Panc1 (cell line): ENCODE data around the gene FAM184B. TPM values are rescaled to one million over a fixed set of nuclear protein-coding genes. Genes with fewer than 3 reads are reported as not detected.

Source experiments
- ATAC-seq: fragments of 200-7000 bp; cut with Tn5 transposase; 2 replicates; pipeline ENCODE4 v1.9.1; 2020; ENCODE audit warnings: mild to moderate bottlenecking, moderate library complexity
- BruUV-seq: library from RNA; stranded (reverse); fragments of 400-500 nt; replicated peaks from 2 replicates; lab custom pipeline; 2021; lab: Mats Ljungman, UMichigan
- CTCF ChIA-PET: fragments of 300-600 bp; sonication (Branson Sonifier 250); formaldehyde crosslinking; loops from one replicate; lab custom pipeline; 2022; ENCODE audit warnings: antibody characterized with exemption; lab: Charles Lee
- POLR2A ChIA-PET: fragments of 300-600 bp; sonication (Branson Sonifier 250); formaldehyde crosslinking; loops from one replicate; lab custom pipeline; 2022; ENCODE audit warnings: antibody characterized with exemption; lab: Charles Lee
- DNase-seq: peaks from one replicate; pipeline ENCODE4 v3.0.0-alpha.2; 2010; ENCODE audit warnings: low read depth, low spot score
- H3K27ac ChIP-seq: 2 replicates; pipeline ENCODE4 v1.5.1; 2011; ENCODE audit warnings: mild to moderate bottlenecking, low read length, inconsistent platforms
- H3K27me3 ChIP-seq: fragments of 200-500 bp; sonication (Bioruptor generic); 2 replicates; pipeline ENCODE4 v1.6.0; 2014; ENCODE audit warnings: low read length, inconsistent platforms; ENCODE audit not compliant: control insufficient read depth, insufficient read depth
- H3K36me3 ChIP-seq: fragments of 200-500 bp; sonication (Bioruptor generic); 2 replicates; pipeline ENCODE4 v1.5.1; 2014; ENCODE audit warnings: inconsistent platforms, mild to moderate bottlenecking, low read length, moderate library complexity; ENCODE audit not compliant: control insufficient read depth, insufficient read depth
- H3K4me1 ChIP-seq: 2 replicates; pipeline ENCODE4 v1.5.1; 2011; ENCODE audit warnings: inconsistent platforms, mild to moderate bottlenecking, low read length, moderate library complexity; ENCODE audit not compliant: control insufficient read depth, insufficient read depth
- H3K4me3 ChIP-seq, 2 experiments: 2 replicates each; pipeline ENCODE4 v1.5.1; 2011 to 2012; ENCODE audit warnings: low read depth in 2 of 2, low read length in 2 of 2, mild to moderate bottlenecking in 2 of 2, inconsistent platforms in 1 of 2, moderate library complexity in 1 of 2
- H3K9me3 ChIP-seq: fragments of 200-500 bp; sonication (Bioruptor generic); 2 replicates; pipeline ENCODE4 v1.5.1; 2014; ENCODE audit warnings: low read depth, mild to moderate bottlenecking, inconsistent platforms, low read length, moderate library complexity; ENCODE audit not compliant: control insufficient read depth, insufficient read depth
- CTCF ChIP-seq: fragments of 450-650 bp; IDR thresholded peaks from 2 replicates; pipeline ENCODE4 v1.5.1; 2017; ENCODE audit warnings: mild to moderate bottlenecking
- POLR2AphosphoS5 ChIP-seq: IDR thresholded peaks from 2 replicates; pipeline ENCODE4 v1.6.1; 2012; ENCODE audit warnings: mild to moderate bottlenecking, low read depth, low read length, moderate library complexity
- SIN3A ChIP-seq: IDR thresholded peaks from 2 replicates; pipeline ENCODE4 v1.6.1; 2012; ENCODE audit warnings: low read depth, mild to moderate bottlenecking, low read length, moderate library complexity, borderline replicate concordance; ENCODE audit not compliant: insufficient read depth
- TCF7L2 ChIP-seq: IDR thresholded peaks from 2 replicates; pipeline ENCODE4 v1.6.1; 2011; ENCODE audit warnings: mild to moderate bottlenecking, low read depth, low read length, inconsistent platforms
- in situ Hi-C: cut with HindIII; loops from 2 replicates; pipeline ENCODE4 v1.10.0; 2016; ENCODE audit warnings: low sequenced_read_pairs, low pct_unique_long_range_greater_than_20kb
- intact Hi-C: fragments of 100-400 bp; cut with micrococcal nuclease; formaldehyde crosslinking; loops from one replicate; pipeline ENCODE4 v1.10.0; 2022; ENCODE audit not compliant: unreplicated experiment
- total RNA-seq: library from RNA; stranded (reverse); gene quantifications from one replicate; pipeline ENCODE4 v1.2.1, GENCODE V29; 2021; ENCODE audit not compliant: unreplicated experiment
- TF ChIP-seq, protein P1 (sequence below), 2 experiments: IDR thresholded peaks; 2 replicates each; pipeline ENCODE4 v1.6.1; 2011 to 2012; ENCODE audit warnings: low read depth in 2 of 2, control low read depth in 1 of 2, low read length in 1 of 2, mild to moderate bottlenecking in 1 of 2, moderate library complexity in 1 of 2; ENCODE audit not compliant: insufficient read depth in 1 of 2

Gene FAM184B
- total RNA-seq, 1 experiment from 2014 or later = 0.03 TPM

- intact Hi-C loops (no loop called here), in situ Hi-C loops (no loop called here)
- H3K9me3 ChIP-seq = no peaks in the 10 kb centered on the region
- no peaks in the 10 kb centered on the region for H3K4me1 ChIP-seq
- H3K27ac ChIP-seq = no peak overlapping the region
- CTCF ChIA-PET = no interaction called here
- DNase-seq = no peak
- POLR2A ChIA-PET = no interaction called here
- no peak for ATAC-seq
- no peak overlapping the region for H3K4me3 ChIP-seq
- no peaks in the 10 kb centered on the region; the same call in 1 of the 2 replicates for H3K36me3 ChIP-seq
- no peak for TF ChIP-seq POLR2AphosphoS5
- BruUV-seq = no TSS peak
- no peaks in the 10 kb centered on the region for H3K27me3 ChIP-seq
Observed at GRCh38 chr4:17704020-17704650, 77.3 kb downstream of the FAM184B start.

- no peaks in the 10 kb centered on the region for H3K9me3 ChIP-seq
- H3K36me3 ChIP-seq = no peaks in the 10 kb centered on the region; the same call in 1 of the 2 replicates
- ATAC-seq (no peak), DNase-seq (no peak)
- H3K27ac ChIP-seq = no peak overlapping the region
- no peak for TF ChIP-seq POLR2AphosphoS5
- no peak for TF ChIP-seq CTCF
- TF ChIP-seq, protein P1, sequence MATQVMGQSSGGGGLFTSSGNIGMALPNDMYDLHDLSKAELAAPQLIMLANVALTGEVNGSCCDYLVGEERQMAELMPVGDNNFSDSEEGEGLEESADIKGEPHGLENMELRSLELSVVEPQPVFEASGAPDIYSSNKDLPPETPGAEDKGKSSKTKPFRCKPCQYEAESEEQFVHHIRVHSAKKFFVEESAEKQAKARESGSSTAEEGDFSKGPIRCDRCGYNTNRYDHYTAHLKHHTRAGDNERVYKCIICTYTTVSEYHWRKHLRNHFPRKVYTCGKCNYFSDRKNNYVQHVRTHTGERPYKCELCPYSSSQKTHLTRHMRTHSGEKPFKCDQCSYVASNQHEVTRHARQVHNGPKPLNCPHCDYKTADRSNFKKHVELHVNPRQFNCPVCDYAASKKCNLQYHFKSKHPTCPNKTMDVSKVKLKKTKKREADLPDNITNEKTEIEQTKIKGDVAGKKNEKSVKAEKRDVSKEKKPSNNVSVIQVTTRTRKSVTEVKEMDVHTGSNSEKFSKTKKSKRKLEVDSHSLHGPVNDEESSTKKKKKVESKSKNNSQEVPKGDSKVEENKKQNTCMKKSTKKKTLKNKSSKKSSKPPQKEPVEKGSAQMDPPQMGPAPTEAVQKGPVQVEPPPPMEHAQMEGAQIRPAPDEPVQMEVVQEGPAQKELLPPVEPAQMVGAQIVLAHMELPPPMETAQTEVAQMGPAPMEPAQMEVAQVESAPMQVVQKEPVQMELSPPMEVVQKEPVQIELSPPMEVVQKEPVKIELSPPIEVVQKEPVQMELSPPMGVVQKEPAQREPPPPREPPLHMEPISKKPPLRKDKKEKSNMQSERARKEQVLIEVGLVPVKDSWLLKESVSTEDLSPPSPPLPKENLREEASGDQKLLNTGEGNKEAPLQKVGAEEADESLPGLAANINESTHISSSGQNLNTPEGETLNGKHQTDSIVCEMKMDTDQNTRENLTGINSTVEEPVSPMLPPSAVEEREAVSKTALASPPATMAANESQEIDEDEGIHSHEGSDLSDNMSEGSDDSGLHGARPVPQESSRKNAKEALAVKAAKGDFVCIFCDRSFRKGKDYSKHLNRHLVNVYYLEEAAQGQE (IDR thresholded peaks at IDR 0.05; ENCODE audit: insufficient read depth in 1 of 2, low read depth in 2 of 2, low read length in 1 of 2) = no peak
- TF ChIP-seq SIN3A = no peak
- no peak for TF ChIP-seq TCF7L2
- ChIA-PET CTCF (no interaction called here), POLR2A (no interaction called here)
- in situ Hi-C loops (no loop called here), intact Hi-C loops (no loop called here)
- H3K4me1 ChIP-seq = no peaks in the 10 kb centered on the region
- no peak overlapping the region for H3K4me3 ChIP-seq
- H3K27me3 ChIP-seq = no peaks in the 10 kb centered on the region
- BruUV-seq = no TSS peak
Observed at GRCh38 chr4:17702641-17703040, 78.8 kb downstream of the FAM184B start.

DNA sequence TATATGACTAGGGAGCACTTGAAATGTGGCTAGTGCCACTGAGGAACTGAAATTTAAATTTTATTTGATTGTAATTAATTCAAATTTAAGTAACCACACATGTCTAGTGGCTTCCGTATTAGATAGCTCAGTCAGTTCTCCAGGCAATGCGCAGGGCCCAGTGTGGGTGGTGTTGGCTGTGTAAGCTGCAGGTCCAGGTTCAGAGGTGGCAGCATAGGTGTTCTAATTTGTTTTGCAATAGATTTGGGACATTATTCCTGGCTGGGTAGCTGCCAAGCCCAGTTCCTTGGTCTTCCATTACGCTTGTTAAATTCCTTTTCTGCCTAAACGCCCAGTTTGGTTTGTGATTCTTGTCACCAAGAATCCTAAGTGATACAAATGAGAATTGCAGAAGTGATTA is 79.5 kb downstream of the FAM184B start:
- Histone ChIP-seq H3K4me3 (no peak overlapping the region), H3K4me1 (no peaks in the 10 kb centered on the region), H3K9me3 (no peaks in the 10 kb centered on the region), H3K27ac (no peak overlapping the region), H3K36me3 (no peaks in the 10 kb centered on the region; the same call in 1 of the 2 replicates), H3K27me3 (no peaks in the 10 kb centered on the region)
- TF ChIP-seq, protein P1 (IDR thresholded peaks at IDR 0.05; ENCODE audit: insufficient read depth in 1 of 2, low read depth in 2 of 2, low read length in 1 of 2) = no peak
- TF ChIP-seq TCF7L2 = no peak
- TF ChIP-seq CTCF = no peak
- TF ChIP-seq SIN3A = no peak
- no peak for TF ChIP-seq POLR2AphosphoS5
- in situ Hi-C loops (no loop called here), intact Hi-C loops (no loop called here)
- no peak for DNase-seq
- POLR2A ChIA-PET = no interaction called here
- CTCF ChIA-PET = no interaction called here
- no peak for ATAC-seq
- no TSS peak for BruUV-seq
